Subcutaneous abdominal adipose tissue (tissue), 5 donors: ENCODE results near the gene CNKSR2.

Experiments used
- H3K27ac ChIP-seq: one replicate; pipeline ENCODE4 v1.7.0; 2013; ENCODE audit warnings: low read depth, mild to moderate bottlenecking, inconsistent platforms, low read length, moderate library complexity
- H3K27me3 ChIP-seq, 5 donors: one replicate each; pipeline ENCODE4 v1.7.0; 2013; ENCODE audit warnings: low read length in 5 of 5, inconsistent platforms in 1 of 5; ENCODE audit not compliant: control insufficient read depth in 5 of 5, insufficient read depth in 4 of 5
- H3K36me3 ChIP-seq, 5 donors: one replicate each; pipeline ENCODE4 v1.7.0; 2013; ENCODE audit warnings: low read length in 5 of 5; ENCODE audit not compliant: control insufficient read depth in 5 of 5, insufficient read depth in 5 of 5
- H3K4me1 ChIP-seq, 5 donors: one replicate each; pipeline ENCODE4 v1.7.0; 2013; ENCODE audit warnings: low read length in 5 of 5, mild to moderate bottlenecking in 3 of 5, moderate library complexity in 1 of 5; ENCODE audit not compliant: control insufficient read depth in 5 of 5, insufficient read depth in 5 of 5
- H3K4me3 ChIP-seq, 5 donors: one replicate each; pipeline ENCODE4 v1.7.0; 2013; ENCODE audit warnings: low read length in 5 of 5, low read depth in 1 of 5
- H3K9ac ChIP-seq, 5 donors: one replicate each; pipeline ENCODE4 v1.7.0; 2013; ENCODE audit warnings: low read length in 5 of 5, mild to moderate bottlenecking in 4 of 5, moderate library complexity in 3 of 5
- H3K9me3 ChIP-seq, 5 donors: one replicate each; pipeline ENCODE4 v1.7.0; 2013; ENCODE audit warnings: low read length in 5 of 5; ENCODE audit not compliant: control insufficient read depth in 5 of 5
- donor health status: healthy.
- donor health status: healthy.
- donor health status: healthy.
- donor health status: healthy.
- donor health status: healthy.

The CNKSR2 gene

GRCh38 chrX:21678048-21678612 is 303.9 kb downstream of the CNKSR2 start:
- no peak overlapping the region for H3K27ac ChIP-seq
- H3K36me3 ChIP-seq, result no peaks in the 10 kb centered on the region
- H3K9ac ChIP-seq, result no peak overlapping the region

DNA sequence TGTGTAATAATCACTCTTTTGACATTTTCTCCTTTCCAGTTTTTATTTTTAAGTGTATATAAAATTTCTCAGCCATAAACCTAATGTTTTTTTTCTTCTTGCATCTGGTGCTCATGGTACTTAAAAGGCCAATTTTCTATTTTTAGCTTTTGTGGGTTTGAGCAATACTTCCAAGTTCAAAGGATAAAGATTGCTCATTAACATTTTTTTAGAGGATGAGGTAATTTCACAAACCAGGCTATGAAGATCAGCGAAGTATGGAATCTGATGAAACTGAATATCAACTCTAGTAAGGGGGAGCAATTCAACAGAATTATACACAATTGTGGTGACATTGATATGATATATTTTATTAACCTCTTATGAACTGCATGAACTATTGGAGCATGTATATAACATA is 309.7 kb downstream of the CNKSR2 start:
- Histone ChIP-seq H3K9me3 (no peaks in the 10 kb centered on the region), H3K4me3 (no peak overlapping the region), H3K27me3 (peaks cover 0 to 8% (median 0%) of the 10 kb centered on the region in 5 donors), H3K9ac (no peak overlapping the region), H3K4me1 (no peaks in the 10 kb centered on the region), H3K27ac (no peak overlapping the region), H3K36me3 (no peaks in the 10 kb centered on the region)

More at GRCh38 chrX:21678048-21678612, 303.9 kb downstream of the CNKSR2 start:
- Histone ChIP-seq H3K4me1 (no peaks in the 10 kb centered on the region), H3K27me3 (peaks cover 0 to 10% (median 3%) of the 10 kb centered on the region in 5 donors), H3K4me3 (no peak overlapping the region), H3K9me3 (peaks cover 0 to 5% (median 0%) of the 10 kb centered on the region in 5 donors)

GRCh38 chrX:21691512-21692018 is 317.3 kb downstream of the CNKSR2 start:
- no peak overlapping the region for H3K9ac ChIP-seq
- H3K27me3 ChIP-seq, result peaks cover 0 to 3% (median 0%) of the 10 kb centered on the region in 5 donors
- H3K4me3 ChIP-seq, result no peak overlapping the region
- no peaks in the 10 kb centered on the region for H3K36me3 ChIP-seq
- H3K9me3 ChIP-seq, result no peaks in the 10 kb centered on the region
- no peaks in the 10 kb centered on the region for H3K4me1 ChIP-seq
- no peak overlapping the region for H3K27ac ChIP-seq

GRCh38 chrX:21698272-21698671 is 324.1 kb downstream of the CNKSR2 start:
- Histone ChIP-seq H3K27ac (no peak overlapping the region), H3K27me3 (peaks cover 0 to 15% (median 2%) of the 10 kb centered on the region in 5 donors), H3K4me1 (no peaks in the 10 kb centered on the region), H3K9me3 (no peaks in the 10 kb centered on the region), H3K36me3 (no peaks in the 10 kb centered on the region), H3K9ac (no peak overlapping the region), H3K4me3 (no peak overlapping the region)

- Histone ChIP-seq H3K4me3 (no peak overlapping the region), H3K9ac (no peak overlapping the region), H3K4me1 (no peaks in the 10 kb centered on the region), H3K27ac (no peak overlapping the region), H3K36me3 (no peaks in the 10 kb centered on the region), H3K27me3 (peaks cover 0 to 15% (median 2%) of the 10 kb centered on the region in 5 donors), H3K9me3 (no peaks in the 10 kb centered on the region)
Measured at GRCh38 chrX:21699136-21699535, 324.9 kb downstream of the CNKSR2 start.

DNA sequence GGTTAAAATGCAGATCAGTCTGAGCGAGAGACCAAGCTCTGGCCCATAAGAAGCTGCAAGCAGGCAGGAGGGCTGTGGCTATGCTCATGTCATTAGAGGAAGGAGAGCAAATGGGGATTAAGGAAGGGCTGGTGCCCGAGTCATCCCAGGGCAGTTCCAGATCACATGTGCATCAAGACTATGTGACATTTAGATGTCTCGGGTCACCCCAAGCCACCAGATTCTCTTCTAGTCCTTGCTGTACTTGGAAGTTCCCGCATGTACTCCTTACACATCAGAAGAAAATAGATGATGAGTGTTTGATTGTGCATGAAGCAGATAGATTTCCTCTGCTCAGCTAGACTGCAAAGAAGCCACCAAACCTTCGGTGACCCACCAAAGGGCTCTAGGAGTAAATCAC is 326.1 kb downstream of the CNKSR2 start:
- no peak overlapping the region for H3K4me3 ChIP-seq
- H3K4me1 ChIP-seq, result no peaks in the 10 kb centered on the region
- peaks cover 0 to 15% (median 2%) of the 10 kb centered on the region in 5 donors for H3K27me3 ChIP-seq
- no peak overlapping the region for H3K27ac ChIP-seq
- no peaks in the 10 kb centered on the region for H3K36me3 ChIP-seq
- H3K9me3 ChIP-seq, result no peaks in the 10 kb centered on the region
- H3K9ac ChIP-seq, result no peak overlapping the region

GRCh38 chrX:21700967-21701366 is 326.7 kb downstream of the CNKSR2 start:
- Histone ChIP-seq H3K27ac (no peak overlapping the region), H3K4me1 (no peaks in the 10 kb centered on the region), H3K4me3 (no peak overlapping the region), H3K27me3 (peaks cover 0 to 15% (median 2%) of the 10 kb centered on the region in 5 donors), H3K36me3 (no peaks in the 10 kb centered on the region), H3K9ac (no peak overlapping the region), H3K9me3 (no peaks in the 10 kb centered on the region)

DNA sequence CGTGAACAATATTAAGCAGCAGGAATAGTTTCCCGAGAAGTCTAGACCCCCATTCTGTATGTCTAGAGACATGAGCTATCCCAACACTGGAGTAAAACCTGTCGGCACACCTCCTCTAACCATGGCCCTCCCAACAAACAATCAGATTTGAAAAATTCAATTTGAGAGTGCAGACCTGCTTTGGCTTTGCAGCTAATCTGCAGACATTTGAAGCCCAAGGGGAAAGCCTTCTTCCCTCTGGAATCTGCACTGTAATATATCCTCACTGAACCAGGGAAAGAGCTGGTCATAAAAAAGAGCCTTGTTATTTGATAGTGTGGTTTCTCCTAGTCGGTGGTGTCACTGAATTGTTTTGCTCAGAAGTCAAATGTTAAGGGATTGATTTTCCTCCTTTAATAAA is 328.5 kb downstream of the CNKSR2 start:
- H3K9ac ChIP-seq, result no peak overlapping the region
- no peaks in the 10 kb centered on the region for H3K4me1 ChIP-seq
- H3K36me3 ChIP-seq, result no peaks in the 10 kb centered on the region
- H3K4me3 ChIP-seq, result no peak overlapping the region
- H3K27ac ChIP-seq, result no peak overlapping the region
- peaks cover 0 to 15% (median 2%) of the 10 kb centered on the region in 5 donors for H3K27me3 ChIP-seq
- peaks cover 4 to 7% (median 4%) of the 10 kb centered on the region in 5 donors for H3K9me3 ChIP-seq
